K562 (cell line): ENCODE results near the gene ZBTB46. TPM values are rescaled to one million over a fixed set of nuclear protein-coding genes. Genes with fewer than 3 reads are reported as not detected.

Experiments used
- ATAC-seq: fragments of 200-7000 bp; cut with Tn5 transposase; 3 replicates; pipeline ENCODE4 v1.9.1; 2020; ENCODE audit warnings: moderate library complexity
- BruUV-seq: library from RNA; stranded (reverse); fragments of 400-500 nt; replicated peaks from 2 replicates; lab custom pipeline; 2021; lab: Mats Ljungman, UMichigan
- CTCF ChIA-PET: fragments of 300-600 bp; formaldehyde crosslinking; extraction: SDS; loops from one replicate; lab custom pipeline; 2021; ENCODE audit warnings: low intra/inter-chr PET ratio; lab: Yijun Ruan, JAX
- POLR2A ChIA-PET: fragments of 300-600, 350-650 bp; sonication (Branson Sonifier 250); formaldehyde crosslinking; extraction: SDS; loops from one replicate; lab custom pipeline; 2021; ENCODE audit warnings: antibody characterized with exemption, inconsistent platforms; lab: Yijun Ruan, JAX
- DNase-seq, 4 experiments: peaks; one replicate each; pipeline versions ENCODE4 v3.0.0 to v3.0.0-alpha.2; 2011 to 2018; ENCODE audit warnings: low spot score in 3 of 4, mixed read lengths in 3 of 4; ENCODE audit errors: extremely low read depth in 1 of 4
- FAIRE-seq: peaks from 2 replicates; lab custom pipeline; 2011; peaks lifted over from hg19 to GRCh38; lab: Jason Lieb, UNC
- H2AFZ ChIP-seq: 2 replicates; pipeline ENCODE4 v1.6.0; 2011; ENCODE audit warnings: low read depth, low read length, control low read depth, inconsistent platforms
- H3K27ac ChIP-seq: fragments of 200-600 bp; 3 replicates; pipeline ENCODE4 v1.8.0; 2011; ENCODE audit warnings: low read depth, mild to moderate bottlenecking, control low read depth, inconsistent platforms, low read length, moderate library complexity, mixed read lengths; ENCODE audit errors: extremely low read depth
- H3K27me3 ChIP-seq, 2 experiments: fragments of 300-600 bp in 1 of 2; 2 replicates in 1 of 2; 3 replicates in 1 of 2; pipeline versions ENCODE4 v1.6.0 to v1.8.0; 2011; ENCODE audit warnings: inconsistent platforms in 2 of 2, low read length in 2 of 2, mild to moderate bottlenecking in 1 of 2, mixed read lengths in 1 of 2, moderate library complexity in 1 of 2; ENCODE audit not compliant: control insufficient read depth in 2 of 2, insufficient read depth in 2 of 2
- H3K36me3 ChIP-seq: fragments of 300-600 bp; 3 replicates; pipeline ENCODE4 v1.8.0; 2011; ENCODE audit warnings: mild to moderate bottlenecking, low read length, inconsistent platforms; ENCODE audit not compliant: control insufficient read depth, insufficient read depth
- H3K4me1 ChIP-seq, 2 experiments: fragments of 200-600 bp in 1 of 2; replicated peaks in 1 of 2; 2 replicates in 1 of 2; 3 replicates in 1 of 2; pipeline versions ENCODE4 v1.5.1 to v1.8.0; 2011; ENCODE audit warnings: inconsistent platforms in 2 of 2, low read length in 2 of 2, mild to moderate bottlenecking in 1 of 2, mixed read lengths in 1 of 2, moderate library complexity in 1 of 2; ENCODE audit not compliant: control insufficient read depth in 2 of 2, insufficient read depth in 2 of 2
- H3K4me2 ChIP-seq: 2 replicates; pipeline ENCODE4 v1.6.1; 2011; ENCODE audit warnings: low read length, control low read depth, inconsistent platforms, mixed read lengths; ENCODE audit not compliant: insufficient read depth
- H3K4me3 ChIP-seq: fragments of 200-600 bp; sonication (generic), shearing (Covaris generic); 2 replicates; pipeline ENCODE4 v1.5.1; 2016; ENCODE audit warnings: control low read depth, inconsistent platforms
- H3K79me2 ChIP-seq: fragments of 200-600 bp; 3 replicates; pipeline ENCODE4 v1.8.0; 2011; ENCODE audit warnings: low read length, inconsistent platforms; ENCODE audit not compliant: control insufficient read depth, insufficient read depth
- H3K9ac ChIP-seq, 2 experiments: 2 replicates each; pipeline versions ENCODE4 v1.6.0 to v1.6.1; 2011; ENCODE audit warnings: low read depth in 2 of 2, low read length in 2 of 2, control low read depth in 1 of 2, inconsistent platforms in 1 of 2, mild to moderate bottlenecking in 1 of 2, mixed read lengths in 1 of 2; ENCODE audit not compliant: insufficient read depth in 1 of 2
- H3K9me1 ChIP-seq: one replicate; pipeline ENCODE4 v1.6.0; 2011; ENCODE audit warnings: inconsistent platforms, mild to moderate bottlenecking, low read length, moderate library complexity; ENCODE audit not compliant: control insufficient read depth, insufficient read depth
- H3K9me3 ChIP-seq: replicated peaks from 2 replicates; pipeline ENCODE4 v1.5.1; 2011; ENCODE audit warnings: low read depth, low read length, inconsistent platforms; ENCODE audit not compliant: control insufficient read depth, insufficient read depth
- H4K20me1 ChIP-seq: replicated peaks from 2 replicates; pipeline ENCODE4 v1.6.1; 2011; ENCODE audit warnings: low read length, inconsistent platforms, mixed read lengths; ENCODE audit not compliant: control insufficient read depth, insufficient read depth
- CREB1 ChIP-seq, 2 experiments: sonication (generic) in 1 of 2; formaldehyde crosslinking in 1 of 2; IDR thresholded peaks; 2 replicates each; pipeline versions ENCODE4 v1.6.1 to v1.8.0; 2012 to 2022; ENCODE audit warnings: inconsistent platforms in 1 of 2, mild to moderate bottlenecking in 1 of 2, missing genetic modification reagents in 1 of 2, moderate library complexity in 1 of 2
- FOSL1 ChIP-seq: fragments of 200-800 bp; sonication (Bioruptor generic); conservative IDR thresholded peaks from 2 replicates; pipeline ENCODE4 v1.6.1; 2016; ENCODE audit warnings: missing genetic modification characterization, missing compliant biosample characterization
- HOXB6 ChIP-seq: fragments of 250-450 bp; sonication (Bioruptor Pico); IDR thresholded peaks from 2 replicates; pipeline ENCODE4 v1.5.1; 2022; ENCODE audit warnings: mild to moderate bottlenecking, borderline replicate concordance
- KDM2B ChIP-seq: fragments of 250-450 bp; sonication (Bioruptor Pico); IDR thresholded peaks from 2 replicates; pipeline ENCODE4 v1.8.0; 2021; ENCODE audit warnings: mild to moderate bottlenecking, moderate library complexity
- PCBP1 ChIP-seq: fragments of 200-400 bp; formaldehyde crosslinking; IDR thresholded peaks from 2 replicates; pipeline ENCODE4 v1.6.1; 2018; ENCODE audit warnings: mild to moderate bottlenecking, low read depth, low read length; ENCODE audit not compliant: poor library complexity, severe bottlenecking
- SP1 ChIP-seq: sonication (generic); formaldehyde crosslinking; IDR thresholded peaks from 2 replicates; pipeline ENCODE4 v1.8.1; 2022; ENCODE audit warnings: mild to moderate bottlenecking, missing genetic modification reagents
- TAL1 ChIP-seq: fragments of 450-650 bp; IDR thresholded peaks from 2 replicates; pipeline ENCODE4 v1.6.1; 2016; ENCODE audit warnings: mild to moderate bottlenecking
- TFAP4 ChIP-seq: sonication (generic); formaldehyde crosslinking; IDR thresholded peaks from 2 replicates; pipeline ENCODE4 v1.8.0; 2022; ENCODE audit warnings: missing genetic modification reagents, mild to moderate bottlenecking, moderate library complexity, borderline replicate concordance
- ZC3H4 ChIP-seq: sonication (generic); formaldehyde crosslinking; IDR thresholded peaks from 2 replicates; pipeline ENCODE4 v1.9.0; 2021; ENCODE audit warnings: missing genetic modification reagents, borderline replicate concordance
- ZNF224 ChIP-seq: sonication (generic); formaldehyde crosslinking; IDR thresholded peaks from 2 replicates; pipeline ENCODE4 v1.8.0; 2022; ENCODE audit warnings: mild to moderate bottlenecking, missing genetic modification reagents
- ZNF444 ChIP-seq: fragments of 250-450 bp; sonication (Bioruptor Pico); IDR thresholded peaks from 2 replicates; pipeline ENCODE4 v1.4.0; 2020; ENCODE audit warnings: mild to moderate bottlenecking, moderate library complexity
- WGBS: fragments of 100-300 bp; shearing (Covaris generic); methylation state at CpG from one replicate; pipeline ENCODE4 v1.1.6; 2016; ENCODE audit warnings: low coverage, mixed read lengths; ENCODE audit not compliant: insufficient coverage; ENCODE audit errors: missing lambda C conversion rate; 5-methylcytosine and 5-hydroxymethylcytosine counted together
- in situ Hi-C: fragments of 300-500 bp; cut with MboI; formaldehyde crosslinking; loops from 4 replicates; pipeline ENCODE4 v1.15.0; 2018; ENCODE audit warnings: inconsistent platforms, mixed read lengths
- intact Hi-C: fragments of 100-400 bp; cut with micrococcal nuclease; formaldehyde crosslinking; loops from 2 replicates; pipeline ENCODE4 v1.14.2; 2022
- polyA plus RNA-seq, 8 experiments: library from polyadenylated mRNA; depleted of rRNA in 4 of 8; stranded (reverse) in 5 of 8; unstranded in 3 of 8; fragments of >200 nt; fragmentation: Nextera tagmentation in 2 of 8; fragmentation: Illumina TruSeq in 1 of 8; extraction: Ambion mirVana in 2 of 8; extraction: Trizol in 1 of 8; gene quantifications; 2 replicates each; pipeline versions ENCODE4 v1.2.1 to v1.2.3, GENCODE V29; 2011 to 2014; ENCODE audit warnings: inconsistent platforms in 1 of 8, missing spikeins in 1 of 8
- total RNA-seq, 7 experiments: library from RNA; depleted of rRNA in 6 of 7; stranded (reverse); fragments of >200 nt in 6 of 7; fragmentation: Illumina TruSeq in 2 of 7; extraction: Trizol in 2 of 7; gene quantifications; 2 replicates each; pipeline versions ENCODE4 v1.2.1 to v1.2.3, GENCODE V29; 2011 to 2021; ENCODE audit warnings: low replicate concordance in 1 of 7
- TF ChIP-seq, protein P1 (sequence below): sonication (generic); formaldehyde crosslinking; IDR thresholded peaks from 2 replicates; pipeline ENCODE4 v1.9.0; 2022; ENCODE audit warnings: mild to moderate bottlenecking, missing genetic modification reagents

Gene ZBTB46
- total and polyA plus RNA-seq, 9 of the 15 experiments (the other 6 are each of a cell fraction or from before 2014, with no cell fraction given), result 0.29 to 4.1 (median 1.1) TPM

GRCh38 chr20:63739130-63740069 lies 91.7 kb downstream of the ZBTB46 start, which contains the start of gene SLC2A4RG (continued):
- no peak for TF ChIP-seq ZNF444 (CRISPR knock-in tag)
- no peak for TF ChIP-seq ZC3H4
- no peak for TF ChIP-seq TAL1
- TF ChIP-seq TFAP4 (CRISPR knock-in tag), result no peak; the same call in 1 of the 2 replicates
- 0 out of 2 replicates have a peak, but pooled peaks have one; percentile 58 for TF ChIP-seq KDM2B (CRISPR knock-in tag)
- 0 out of 2 replicates have a peak, but pooled peaks have one; percentile 12 for TF ChIP-seq FOSL1 (tag)
- TF ChIP-seq, all 486 proteins: peak for 35

DNA sequence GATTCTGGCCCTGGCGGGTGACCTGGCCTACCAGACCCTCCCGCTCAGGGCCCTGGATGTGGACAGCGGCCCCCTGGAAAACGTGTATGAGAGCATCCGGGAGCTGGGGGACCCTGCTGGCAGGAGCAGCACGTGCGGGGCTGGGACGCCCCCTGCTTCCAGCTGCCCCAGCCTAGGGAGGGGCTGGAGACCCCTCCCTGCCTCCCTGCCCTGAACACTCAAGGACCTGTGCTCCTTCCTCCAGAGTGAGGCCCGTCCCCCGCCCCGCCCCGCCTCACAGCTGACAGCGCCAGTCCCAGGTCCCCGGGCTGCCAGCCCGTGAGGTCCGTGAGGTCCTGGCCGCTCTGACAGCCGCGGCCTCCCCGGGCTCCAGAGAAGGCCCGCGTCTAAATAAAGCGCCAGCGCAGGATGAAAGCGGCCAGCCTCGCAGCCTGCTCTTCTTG lies 92.4 kb downstream of the ZBTB46 start:
- DNase-seq, result peak; percentile 62 to 74 (median 66)
- Histone ChIP-seq H2AFZ (no peak overlapping the region), H3K4me2 (no peak overlapping the region), H3K27me3 (no peaks in the 10 kb centered on the region), H3K9ac (peak overlapping the region; percentile 53 to 91), H3K4me3 (peak overlapping the region; percentile 32), H4K20me1 (no peaks in the 10 kb centered on the region; the same call in 1 of the 2 replicates), H3K9me1 (no peaks in the 10 kb centered on the region), H3K9me3 (no peaks in the 10 kb centered on the region), H3K27ac (peak overlapping the region; percentile 63; the same call in 1 of the 3 replicates), H3K79me2 (peaks cover 16% of the 10 kb centered on the region), H3K4me1 (peaks cover 11 to 81% of the 10 kb centered on the region in 2 experiments), H3K36me3 (peaks cover 60% of the 10 kb centered on the region; the same call in 1 of the 3 replicates)
- in situ Hi-C loops (no loop called here), intact Hi-C loops (no loop called here)
- FAIRE-seq, result no peak
- no TSS peak for BruUV-seq
- ChIA-PET POLR2A (interaction anchor here (0.6 to 1.1 kb wide), 5 partner anchors 11 to 31 kb away, joined by 3 to 9 read pairs (median 3); partner anchors contain the start of genes ARFRP1 and ZGPAT), CTCF (no interaction called here)
- peak; percentile 58 for ATAC-seq
- 37% methylated on average over 13 of the region's 26 CpGs for WGBS
- no peak for TF ChIP-seq ZNF224 (CRISPR knock-in tag)
- no peak for TF ChIP-seq HOXB6
- TF ChIP-seq, protein P1, sequence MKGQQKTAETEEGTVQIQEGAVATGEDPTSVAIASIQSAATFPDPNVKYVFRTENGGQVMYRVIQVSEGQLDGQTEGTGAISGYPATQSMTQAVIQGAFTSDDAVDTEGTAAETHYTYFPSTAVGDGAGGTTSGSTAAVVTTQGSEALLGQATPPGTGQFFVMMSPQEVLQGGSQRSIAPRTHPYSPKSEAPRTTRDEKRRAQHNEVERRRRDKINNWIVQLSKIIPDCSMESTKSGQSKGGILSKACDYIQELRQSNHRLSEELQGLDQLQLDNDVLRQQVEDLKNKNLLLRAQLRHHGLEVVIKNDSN (CRISPR knock-in tag), result no peak
- TF ChIP-seq PCBP1, result peak; percentile 24
- 0 out of 2 replicates have a peak, but pooled peaks have one; percentile 41 for TF ChIP-seq SP1 (CRISPR knock-in tag)
- TF ChIP-seq CREB1 (IDR thresholded peaks at IDR 0.05), result 0 out of 2 replicates have a peak, but pooled peaks have one; percentile 9
- TF ChIP-seq CREB1 (CRISPR knock-in tag; IDR thresholded peaks at IDR 0.05), result peak; percentile 60; the same call in 1 of the 2 replicates
